HepG2 (cell line): ENCODE data around the gene UBE2B. TPM values are rescaled to one million over a fixed set of nuclear protein-coding genes. Genes with fewer than 3 reads are reported as not detected.
A peak's percentile ranks its signal among the peaks of the same experiment; 100 is the strongest.

ENCODE experiments used
- CENPX ChIP-seq: sonication (generic); formaldehyde crosslinking; IDR thresholded peaks from 2 replicates; pipeline ENCODE4 v1.9.0; 2021; ENCODE audit warnings: mild to moderate bottlenecking, missing genetic modification reagents, moderate library complexity
- GFI1 ChIP-seq: sonication (generic); formaldehyde crosslinking; IDR thresholded peaks from 2 replicates; pipeline ENCODE4 v1.5.0; 2020; ENCODE audit warnings: missing genetic modification reagents, mild to moderate bottlenecking, borderline replicate concordance
- HBP1 ChIP-seq: IDR thresholded peaks from 2 replicates; pipeline ENCODE4 v1.6.1; 2016; ENCODE audit warnings: low read depth, control low read depth
- KLF12 ChIP-seq: sonication (generic); formaldehyde crosslinking; IDR thresholded peaks from 2 replicates; pipeline ENCODE4 v1.4.0; 2020; ENCODE audit warnings: missing genetic modification reagents, borderline replicate concordance
- KLF9 ChIP-seq: IDR thresholded peaks from 2 replicates; pipeline ENCODE4 v1.6.1; 2016; ENCODE audit warnings: low read depth
- LBX2 ChIP-seq: sonication (generic); formaldehyde crosslinking; IDR thresholded peaks from 2 replicates; pipeline ENCODE4 v1.5.0; 2020; ENCODE audit warnings: missing genetic modification reagents, mild to moderate bottlenecking, borderline replicate concordance
- NAIF1 ChIP-seq: sonication (generic); formaldehyde crosslinking; IDR thresholded peaks from 2 replicates; pipeline ENCODE4 v1.5.0; 2020; ENCODE audit warnings: mild to moderate bottlenecking, missing genetic modification reagents, borderline replicate concordance
- NBN ChIP-seq: fragments of 450-650 bp; conservative IDR thresholded peaks from 2 replicates; pipeline ENCODE4 v1.6.1; 2017
- NCOR1 ChIP-seq: fragments of 200-600 bp; sonication (generic); IDR thresholded peaks from 2 replicates; pipeline ENCODE4 v1.7.0; 2017; ENCODE audit warnings: antibody characterized with exemption, low read length, borderline replicate concordance
- TERF1 ChIP-seq: sonication (generic); formaldehyde crosslinking; IDR thresholded peaks from 2 replicates; pipeline ENCODE4 v1.8.0; 2022; ENCODE audit warnings: mild to moderate bottlenecking, missing genetic modification reagents, moderate library complexity
- TP53 ChIP-seq: sonication (generic); formaldehyde crosslinking; conservative IDR thresholded peaks from 2 replicates; pipeline ENCODE4 v1.4.0; 2020; ENCODE audit warnings: missing genetic modification reagents
- YEATS4 ChIP-seq: sonication (generic); formaldehyde crosslinking; IDR thresholded peaks from 2 replicates; pipeline ENCODE4 v1.4.0; 2020; ENCODE audit warnings: missing genetic modification reagents, borderline replicate concordance
- ZBTB7A ChIP-seq: sonication (generic); formaldehyde crosslinking; IDR thresholded peaks from 2 replicates; pipeline ENCODE4 v1.8.0; 2022; ENCODE audit warnings: mild to moderate bottlenecking, missing genetic modification reagents
- ZFY ChIP-seq: sonication (generic); formaldehyde crosslinking; IDR thresholded peaks from 2 replicates; pipeline ENCODE4 v1.4.0; 2020; ENCODE audit warnings: missing genetic modification reagents
- ZNF207 ChIP-seq: fragments of 450-650 bp; IDR thresholded peaks from 2 replicates; pipeline ENCODE4 v1.6.1; 2016; ENCODE audit warnings: antibody characterized with exemption, borderline replicate concordance
- ZNF282 ChIP-seq: fragments of 450-650 bp; IDR thresholded peaks from 2 replicates; pipeline ENCODE4 v1.6.1; 2018; ENCODE audit not compliant: partially characterized antibody
- ZNF549 ChIP-seq: sonication (generic); formaldehyde crosslinking; IDR thresholded peaks from 2 replicates; pipeline ENCODE4 v1.5.0; 2020; ENCODE audit warnings: missing genetic modification reagents
- ZNF558 ChIP-seq: sonication (generic); formaldehyde crosslinking; IDR thresholded peaks from 2 replicates; pipeline ENCODE4 v1.9.0; 2022; ENCODE audit warnings: mild to moderate bottlenecking, missing genetic modification reagents, borderline replicate concordance
- ZNF567 ChIP-seq: sonication (generic); formaldehyde crosslinking; IDR thresholded peaks from 2 replicates; pipeline ENCODE4 v1.8.1; 2023; ENCODE audit warnings: mild to moderate bottlenecking, missing genetic modification reagents, borderline replicate concordance
- ZSCAN20 ChIP-seq: sonication (generic); formaldehyde crosslinking; IDR thresholded peaks from 2 replicates; pipeline ENCODE4 v1.4.0; 2020; ENCODE audit warnings: missing genetic modification reagents, mild to moderate bottlenecking, borderline replicate concordance
- polyA plus RNA-seq, 8 experiments: library from polyadenylated mRNA; depleted of rRNA in 3 of 8; stranded (reverse) in 7 of 8; unstranded in 1 of 8; fragments of >200 nt; fragmentation: Illumina TruSeq in 4 of 8; extraction: Trizol in 4 of 8; gene quantifications; 2 replicates each; pipeline versions ENCODE4 v1.2.1 to v1.2.3, GENCODE V29; 2011 to 2016; ENCODE audit warnings: low read depth in 4 of 8, missing spikeins in 1 of 8, mixed read lengths in 1 of 8; ENCODE audit not compliant: insufficient read depth in 1 of 8
- total RNA-seq, 5 experiments: library from RNA; depleted of rRNA; stranded (reverse); fragments of >200 nt; fragmentation: Illumina TruSeq; extraction: Trizol; gene quantifications; 2 replicates each; pipeline ENCODE4 v1.2.3, GENCODE V29; 2016; ENCODE audit warnings: low read depth in 1 of 5

The UBE2B gene
- total and polyA plus RNA-seq, 2 of the 13 experiments (the other 11 are each of a cell fraction or from before 2014, with no cell fraction given) = 25.2 to 56.0 TPM

DNA sequence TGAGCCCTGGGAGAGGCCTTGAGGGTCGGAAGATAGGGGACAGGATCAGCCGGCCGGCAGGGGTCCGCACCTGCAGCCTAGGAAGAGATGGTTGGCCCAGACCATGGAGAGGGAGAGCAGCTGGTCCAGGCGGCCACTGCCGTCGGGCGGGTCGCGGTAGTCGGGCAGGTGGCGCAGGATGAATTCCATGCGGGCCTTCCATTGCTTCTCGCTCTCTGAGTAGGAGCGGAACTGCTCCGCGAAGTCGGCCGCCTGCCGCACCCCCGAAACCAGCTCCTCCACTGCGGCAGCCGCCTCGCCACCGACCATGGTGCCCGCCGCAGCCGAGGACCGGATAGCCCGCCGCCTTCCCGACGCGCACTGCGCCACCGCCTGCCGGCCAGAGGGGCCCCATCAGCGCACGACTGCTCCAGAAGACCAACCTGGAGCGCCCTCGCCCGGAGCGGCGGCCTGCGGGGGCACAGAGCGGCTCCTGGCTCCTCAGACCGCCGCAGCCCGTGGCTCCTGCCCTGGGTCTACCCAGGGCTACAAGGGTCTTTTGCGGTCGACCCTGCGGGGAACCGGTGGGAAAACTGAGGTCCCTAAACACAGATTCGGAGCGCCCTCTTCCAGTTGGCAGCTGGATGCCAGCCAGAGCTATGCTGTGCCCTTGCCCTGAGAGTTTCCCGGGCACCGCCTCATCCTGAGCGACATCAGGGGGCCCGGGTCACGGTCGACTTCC is 40.3 kb downstream of the UBE2B start, which contains the start of gene CDKN2AIPNL (continued):
- TF ChIP-seq LBX2 = peak; percentile 44; the same call in 1 of the 2 replicates
- TF ChIP-seq ZNF558 (CRISPR knock-in tag) = peak; percentile 96; the same call in 1 of the 2 replicates
- peak; percentile 86 for TF ChIP-seq ZFY (CRISPR knock-in tag)
- peak; percentile 84 for TF ChIP-seq ZBTB7A (CRISPR knock-in tag)
- peak; percentile 88 for TF ChIP-seq HBP1
- peak; percentile 82; the same call in 1 of the 2 replicates for TF ChIP-seq TERF1 (CRISPR knock-in tag)
- peak; percentile 98 for TF ChIP-seq YEATS4 (CRISPR knock-in tag)
- TF ChIP-seq CENPX (CRISPR knock-in tag) = no peak
- no peak for TF ChIP-seq ZNF282
- TF ChIP-seq GFI1 (CRISPR knock-in tag) = peak; percentile 44; the same call in 1 of the 2 replicates
- TF ChIP-seq ZNF549 (CRISPR knock-in tag) = 0 out of 2 replicates have a peak, but pooled peaks have one; percentile 28
- no peak for TF ChIP-seq ZNF207
- peak; percentile 42; the same call in 1 of the 2 replicates for TF ChIP-seq ZSCAN20 (CRISPR knock-in tag)
- TF ChIP-seq NAIF1 = no peak
- TF ChIP-seq TP53 (CRISPR knock-in tag) = peak; percentile 9; the same call in 1 of the 2 replicates
- 0 out of 2 replicates have a peak, but pooled peaks have one; percentile 88 for TF ChIP-seq ZNF567
- TF ChIP-seq KLF9 (CRISPR knock-in tag) = no peak
- no peak; the same call in 1 of the 2 replicates for TF ChIP-seq NCOR1
- TF ChIP-seq NBN = no peak
- TF ChIP-seq KLF12 = peak; percentile 83; the same call in 1 of the 2 replicates
